KMS-11 (cell line): ENCODE data around the gene ZKSCAN7.
"Not testable (repeated sequence)": the region's sequence is repeated elsewhere in the genome, so short reads cannot be mapped to it uniquely, and the experiment has no call there.

ENCODE experiments used
- H2AFZ ChIP-seq: fragments of 200-600 bp; sonication (generic); 2 replicates; pipeline ENCODE4 v1.6.1; 2016; ENCODE audit warnings: antibody characterized with exemption, mixed run types, low read depth
- H3K27ac ChIP-seq: fragments of 200-600 bp; sonication (generic); 2 replicates; pipeline ENCODE4 v1.6.1; 2016; ENCODE audit warnings: mild to moderate bottlenecking, mixed run types
- H3K27me3 ChIP-seq: fragments of 200-600 bp; sonication (generic); 2 replicates; pipeline ENCODE4 v1.6.1; 2017; ENCODE audit warnings: mild to moderate bottlenecking, low read depth, mixed run types, moderate library complexity; ENCODE audit not compliant: insufficient read depth
- H3K36me3 ChIP-seq: fragments of 200-600 bp; sonication (generic); 2 replicates; pipeline ENCODE4 v1.6.1; 2017; ENCODE audit warnings: mild to moderate bottlenecking, mixed run types; ENCODE audit not compliant: insufficient read depth
- H3K4me1 ChIP-seq: fragments of 200-600 bp; sonication (generic); 2 replicates; pipeline ENCODE4 v1.6.1; 2016; ENCODE audit warnings: mild to moderate bottlenecking, low read depth, mixed run types; ENCODE audit not compliant: poor library complexity, severe bottlenecking
- H3K4me2 ChIP-seq: fragments of 200-600 bp; sonication (generic); 2 replicates; pipeline ENCODE4 v1.7.0; 2016; ENCODE audit warnings: mild to moderate bottlenecking, mixed run types
- H3K4me3 ChIP-seq: fragments of 200-600 bp; sonication (generic); IDR thresholded peaks from 2 replicates; pipeline ENCODE4 v1.6.1; 2017; ENCODE audit warnings: low read depth, low read length, mixed read lengths; ENCODE audit not compliant: insufficient read depth
- H3K79me2 ChIP-seq: fragments of 200-600 bp; sonication (generic); 2 replicates; pipeline ENCODE4 v1.6.1; 2016; ENCODE audit warnings: low read depth, mixed run types; ENCODE audit not compliant: insufficient read depth
- H3K9ac ChIP-seq: fragments of 200-600 bp; sonication (generic); 2 replicates; pipeline ENCODE4 v1.6.1; 2016; ENCODE audit warnings: mild to moderate bottlenecking, mixed run types
- H4K20me1 ChIP-seq: fragments of 200-600 bp; sonication (generic); 2 replicates; pipeline ENCODE4 v1.6.1; 2016; ENCODE audit warnings: mild to moderate bottlenecking, mixed run types; ENCODE audit not compliant: insufficient read depth
- TF ChIP-seq, protein P1 (sequence below): fragments of 200-600 bp; sonication (generic); conservative IDR thresholded peaks from 2 replicates; pipeline ENCODE4 v1.6.1; 2017; ENCODE audit warnings: low read depth, mild to moderate bottlenecking, antibody characterized with exemption, low read length, moderate library complexity, mixed read lengths

Gene ZKSCAN7

DNA sequence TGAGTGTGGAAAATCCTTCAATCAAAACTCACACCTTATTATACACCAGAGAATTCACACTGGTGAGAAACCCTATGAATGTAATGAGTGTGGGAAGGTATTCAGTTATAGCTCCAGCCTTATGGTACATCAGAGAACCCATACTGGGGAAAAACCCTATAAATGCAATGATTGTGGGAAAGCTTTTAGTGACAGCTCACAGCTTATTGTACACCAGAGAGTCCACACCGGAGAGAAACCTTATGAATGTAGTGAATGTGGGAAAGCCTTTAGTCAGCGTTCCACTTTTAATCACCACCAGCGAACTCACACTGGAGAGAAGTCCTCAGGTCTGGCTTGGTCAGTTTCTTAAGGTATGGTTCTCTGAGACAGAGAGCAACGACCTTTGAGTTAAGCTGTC lies 16.0 kb downstream of the ZKSCAN7 start:
- Histone ChIP-seq H3K79me2 (no peaks in the 10 kb centered on the region), H3K27me3 (no peaks in the 10 kb centered on the region), H3K27ac (no peak overlapping the region), H3K4me3 (no peak overlapping the region), H3K9ac (no peak overlapping the region), H2AFZ (no peak overlapping the region), H3K4me1 (no peaks in the 10 kb centered on the region), H4K20me1 (no peaks in the 10 kb centered on the region), H3K4me2 (no peak overlapping the region), H3K36me3 (no peaks in the 10 kb centered on the region)
- TF ChIP-seq, protein P1, sequence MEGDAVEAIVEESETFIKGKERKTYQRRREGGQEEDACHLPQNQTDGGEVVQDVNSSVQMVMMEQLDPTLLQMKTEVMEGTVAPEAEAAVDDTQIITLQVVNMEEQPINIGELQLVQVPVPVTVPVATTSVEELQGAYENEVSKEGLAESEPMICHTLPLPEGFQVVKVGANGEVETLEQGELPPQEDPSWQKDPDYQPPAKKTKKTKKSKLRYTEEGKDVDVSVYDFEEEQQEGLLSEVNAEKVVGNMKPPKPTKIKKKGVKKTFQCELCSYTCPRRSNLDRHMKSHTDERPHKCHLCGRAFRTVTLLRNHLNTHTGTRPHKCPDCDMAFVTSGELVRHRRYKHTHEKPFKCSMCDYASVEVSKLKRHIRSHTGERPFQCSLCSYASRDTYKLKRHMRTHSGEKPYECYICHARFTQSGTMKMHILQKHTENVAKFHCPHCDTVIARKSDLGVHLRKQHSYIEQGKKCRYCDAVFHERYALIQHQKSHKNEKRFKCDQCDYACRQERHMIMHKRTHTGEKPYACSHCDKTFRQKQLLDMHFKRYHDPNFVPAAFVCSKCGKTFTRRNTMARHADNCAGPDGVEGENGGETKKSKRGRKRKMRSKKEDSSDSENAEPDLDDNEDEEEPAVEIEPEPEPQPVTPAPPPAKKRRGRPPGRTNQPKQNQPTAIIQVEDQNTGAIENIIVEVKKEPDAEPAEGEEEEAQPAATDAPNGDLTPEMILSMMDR, result no peak

DNA sequence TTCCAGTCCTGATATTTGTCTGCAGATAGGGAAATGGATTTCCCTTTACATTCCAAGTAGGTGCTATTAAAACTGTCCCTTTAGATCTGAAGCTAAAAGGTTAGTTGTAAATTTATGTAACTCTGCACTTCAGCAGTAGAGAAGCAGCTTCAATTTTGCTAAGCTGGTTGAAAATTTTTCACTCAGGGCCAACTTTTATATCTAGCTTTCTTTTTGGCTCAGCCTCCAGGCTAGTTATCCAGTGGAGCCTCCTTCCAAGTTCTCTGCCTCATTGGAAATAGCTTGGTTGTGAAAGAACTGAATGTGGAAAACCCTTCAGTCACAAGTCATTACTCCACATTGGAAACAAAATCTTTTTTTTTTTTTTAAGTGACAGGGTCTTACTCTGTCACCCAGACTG lies 21.6 kb downstream of the ZKSCAN7 start:
- TF ChIP-seq, protein P1, result no peak
- no peak overlapping the region for H3K27ac ChIP-seq
- no peak overlapping the region for H3K4me3 ChIP-seq
- no peaks in the 10 kb centered on the region for H3K79me2 ChIP-seq
- H2AFZ ChIP-seq, result no peak overlapping the region
- no peaks in the 10 kb centered on the region for H3K36me3 ChIP-seq
- H3K27me3 ChIP-seq, result no peaks in the 10 kb centered on the region
- H3K4me1 ChIP-seq, result no peaks in the 10 kb centered on the region
- H4K20me1 ChIP-seq, result no peaks in the 10 kb centered on the region
- no peak overlapping the region for H3K4me2 ChIP-seq
- H3K9ac ChIP-seq, result no peak overlapping the region

DNA sequence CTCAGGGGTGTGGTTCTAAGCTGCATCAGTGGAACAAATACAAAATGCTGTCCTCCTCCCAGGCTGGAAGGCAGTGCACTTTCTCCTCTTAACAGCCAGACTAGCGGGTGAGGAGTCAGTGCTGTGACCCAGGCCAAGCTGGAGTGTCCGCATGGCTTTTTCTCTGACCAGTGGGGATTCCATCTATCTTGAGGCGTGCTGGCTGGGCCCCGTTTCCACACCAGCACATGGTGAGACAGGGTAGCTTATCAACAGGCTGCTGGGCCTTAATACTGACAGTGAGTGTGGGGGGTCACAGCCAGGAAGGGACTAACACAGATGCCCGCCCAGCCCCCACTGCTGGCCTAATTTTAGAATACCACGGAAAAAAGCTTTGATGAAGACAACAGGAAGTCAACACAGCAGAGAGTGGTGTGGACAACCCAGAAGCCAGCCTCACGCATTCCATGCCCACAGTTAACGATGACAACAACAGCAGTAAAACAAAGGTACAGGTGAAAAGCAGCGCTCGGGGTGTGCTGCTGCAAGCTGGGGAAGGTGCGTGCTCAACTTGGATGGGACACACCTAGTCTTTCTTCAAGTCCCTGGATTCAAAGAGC lies 22.5 kb downstream of the ZKSCAN7 start:
- H3K4me2 ChIP-seq, H3K9ac ChIP-seq, H4K20me1 ChIP-seq, H2AFZ ChIP-seq, H3K79me2 ChIP-seq, H3K36me3 ChIP-seq, H3K27ac ChIP-seq, H3K4me3 ChIP-seq, H3K4me1 ChIP-seq, H3K27me3 ChIP-seq: not testable (repeated sequence)

DNA sequence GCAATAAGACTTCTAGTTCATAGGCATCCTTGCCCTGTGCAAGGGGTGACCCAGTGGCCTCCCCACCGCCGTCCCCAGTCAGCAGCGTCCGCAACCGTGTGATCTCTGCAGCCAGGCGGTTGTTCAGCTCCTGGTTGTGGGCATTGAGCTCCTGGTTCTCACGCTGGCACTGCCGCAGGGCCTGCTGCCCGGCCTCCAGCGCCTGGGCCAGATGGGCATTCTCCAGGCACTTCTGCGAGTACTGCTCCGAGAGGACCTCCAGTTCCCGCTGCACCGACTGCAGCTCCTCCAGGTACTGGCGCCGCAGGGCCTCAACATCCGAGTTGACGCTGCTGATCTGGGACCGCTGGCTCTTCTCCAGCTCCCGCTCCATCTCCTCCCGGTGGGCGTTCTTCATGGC lies 23.3 kb downstream of the ZKSCAN7 start:
- H4K20me1 ChIP-seq, H3K4me1 ChIP-seq, H2AFZ ChIP-seq, H3K4me2 ChIP-seq, H3K9ac ChIP-seq, H3K27ac ChIP-seq, H3K4me3 ChIP-seq, H3K27me3 ChIP-seq, H3K36me3 ChIP-seq, H3K79me2 ChIP-seq: not testable (repeated sequence)

DNA sequence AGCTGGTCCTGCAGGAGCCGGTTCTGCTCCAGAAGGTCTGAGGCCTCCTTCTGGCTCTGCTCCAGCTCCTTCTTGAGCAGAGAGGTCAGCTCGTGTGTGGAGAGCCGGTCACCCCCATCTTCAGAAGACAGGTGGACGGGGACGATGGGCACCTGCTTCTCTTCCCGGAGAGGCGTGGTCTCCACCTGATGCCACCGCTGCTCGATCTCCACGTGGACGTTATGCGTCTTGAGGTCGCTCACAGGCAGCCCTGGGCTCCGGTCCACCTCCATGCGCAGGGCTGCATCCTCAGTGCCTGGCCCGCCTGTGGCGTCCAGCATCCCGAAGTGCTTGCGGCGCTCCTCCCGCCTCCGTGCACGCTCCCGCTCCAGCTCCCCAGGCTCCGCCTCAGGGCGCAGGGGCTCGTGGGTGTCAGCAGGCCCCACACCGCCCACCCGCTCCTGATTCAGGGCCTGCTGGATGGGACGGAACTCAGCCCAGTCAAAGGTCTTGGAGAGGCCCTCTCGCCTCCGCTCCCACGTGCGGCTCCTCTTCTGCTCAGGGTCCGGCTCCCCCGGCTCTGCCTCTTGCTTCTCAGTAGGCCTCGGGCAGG lies 24.0 kb downstream of the ZKSCAN7 start:
- H4K20me1 ChIP-seq, H3K27me3 ChIP-seq, H3K4me3 ChIP-seq: not testable (repeated sequence)

DNA sequence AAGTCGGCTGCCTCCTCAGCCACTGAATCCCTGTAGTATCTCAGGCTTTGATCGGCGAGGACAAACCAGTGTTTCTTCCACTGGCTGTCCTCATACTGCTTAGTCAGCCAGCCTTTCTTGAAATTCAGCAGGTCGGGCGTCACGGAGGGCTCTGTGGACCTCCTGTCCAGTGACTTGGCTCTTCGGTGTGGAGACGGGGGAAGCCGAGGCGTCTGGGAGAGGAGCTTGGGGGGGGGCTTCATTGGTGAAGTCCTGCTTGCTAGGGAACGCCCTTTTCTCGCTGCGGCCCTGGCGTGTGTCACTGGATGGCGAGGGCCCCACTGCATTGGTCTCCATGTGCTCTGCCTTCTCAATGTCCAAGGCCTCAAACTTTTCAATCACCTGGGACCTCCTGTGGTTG lies 24.8 kb downstream of the ZKSCAN7 start:
- not testable (repeated sequence) for H3K79me2 ChIP-seq, H3K36me3 ChIP-seq, H3K4me3 ChIP-seq, H3K27me3 ChIP-seq, H3K27ac ChIP-seq, H4K20me1 ChIP-seq, H2AFZ ChIP-seq, H3K4me2 ChIP-seq, H3K9ac ChIP-seq, H3K4me1 ChIP-seq

More for the DNA sequence above, 24.0 kb downstream of the ZKSCAN7 start:
- H3K36me3 ChIP-seq, H3K9ac ChIP-seq, H2AFZ ChIP-seq, H3K4me2 ChIP-seq, H3K4me1 ChIP-seq, H3K27ac ChIP-seq, H3K79me2 ChIP-seq: not testable (repeated sequence)

DNA sequence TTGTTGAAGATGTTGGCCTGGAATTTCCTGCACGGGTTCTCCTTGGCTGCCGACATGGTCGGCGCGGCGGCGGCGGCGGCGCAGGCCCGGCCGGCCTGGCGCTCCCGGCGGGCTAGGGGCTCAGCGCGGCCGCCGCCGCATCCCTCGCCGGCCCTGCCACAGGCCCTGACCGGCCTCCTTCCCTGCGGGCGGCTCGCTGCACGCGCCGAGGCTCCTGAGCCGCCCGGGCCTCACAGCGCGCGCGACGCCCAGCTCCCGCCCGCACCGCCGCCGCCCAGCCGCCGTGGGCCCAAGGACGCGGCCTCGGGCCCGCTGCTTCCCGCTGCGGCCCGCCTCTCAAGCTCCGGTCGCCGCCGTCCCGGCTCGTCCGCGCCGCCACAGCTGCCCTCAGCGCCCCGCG lies 26.0 kb downstream of the ZKSCAN7 start:
- H2AFZ ChIP-seq, H3K4me1 ChIP-seq, H3K36me3 ChIP-seq, H3K4me2 ChIP-seq, H3K9ac ChIP-seq, H3K27me3 ChIP-seq, H4K20me1 ChIP-seq, H3K79me2 ChIP-seq, H3K27ac ChIP-seq, H3K4me3 ChIP-seq: not testable (repeated sequence)
